Measurements from ENCODE around the gene KLLN. TPM values are rescaled to one million over a fixed set of nuclear protein-coding genes. Genes with fewer than 3 reads are reported as not detected.

KLLN gene, protein sequence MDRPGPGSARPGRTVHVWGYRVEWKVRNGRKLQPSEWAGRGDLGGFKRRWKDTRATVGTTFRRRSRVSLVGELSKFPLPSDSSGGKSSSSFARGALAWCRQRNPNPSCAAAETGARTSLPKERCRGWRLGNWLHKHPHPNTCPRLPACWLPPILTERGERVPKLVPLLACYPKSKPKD
- 0.39 and 0.65 TPM in 2 replicates for total RNA-seq

DNA sequence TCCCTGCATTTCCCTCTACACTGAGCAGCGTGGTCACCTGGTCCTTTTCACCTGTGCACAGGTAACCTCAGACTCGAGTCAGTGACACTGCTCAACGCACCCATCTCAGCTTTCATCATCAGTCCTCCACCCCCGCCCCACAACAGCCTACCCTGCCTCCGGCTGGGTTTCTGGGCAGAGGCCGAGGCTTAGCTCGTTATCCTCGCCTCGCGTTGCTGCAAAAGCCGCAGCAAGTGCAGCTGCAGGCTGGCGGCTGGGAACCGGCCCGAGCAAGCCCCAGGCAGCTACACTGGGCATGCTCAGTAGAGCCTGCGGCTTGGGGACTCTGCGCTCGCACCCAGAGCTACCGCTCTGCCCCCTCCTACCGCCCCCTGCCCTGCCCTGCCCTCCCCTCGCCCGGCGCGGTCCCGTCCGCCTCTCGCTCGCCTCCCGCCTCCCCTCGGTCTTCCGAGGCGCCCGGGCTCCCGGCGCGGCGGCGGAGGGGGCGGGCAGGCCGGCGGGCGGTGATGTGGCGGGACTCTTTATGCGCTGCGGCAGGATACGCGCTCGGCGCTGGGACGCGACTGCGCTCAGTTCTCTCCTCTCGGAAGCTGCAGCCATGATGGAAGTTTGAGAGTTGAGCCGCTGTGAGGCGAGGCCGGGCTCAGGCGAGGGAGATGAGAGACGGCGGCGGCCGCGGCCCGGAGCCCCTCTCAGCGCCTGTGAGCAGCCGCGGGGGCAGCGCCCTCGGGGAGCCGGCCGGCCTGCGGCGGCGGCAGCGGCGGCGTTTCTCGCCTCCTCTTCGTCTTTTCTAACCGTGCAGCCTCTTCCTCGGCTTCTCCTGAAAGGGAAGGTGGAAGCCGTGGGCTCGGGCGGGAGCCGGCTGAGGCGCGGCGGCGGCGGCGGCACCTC is at the start of gene KLLN, which contains the start of gene PTEN:
Gene KLLN (minus strand): TSS at position 481 of the 891 bp plus-strand sequence. CDS start 1,046 bp downstream, outside the sequence.
Gene PTEN (plus strand): TSS at position 573 of the 891 bp plus-strand sequence. CDS start 845 bp downstream, outside the sequence.

DNA sequence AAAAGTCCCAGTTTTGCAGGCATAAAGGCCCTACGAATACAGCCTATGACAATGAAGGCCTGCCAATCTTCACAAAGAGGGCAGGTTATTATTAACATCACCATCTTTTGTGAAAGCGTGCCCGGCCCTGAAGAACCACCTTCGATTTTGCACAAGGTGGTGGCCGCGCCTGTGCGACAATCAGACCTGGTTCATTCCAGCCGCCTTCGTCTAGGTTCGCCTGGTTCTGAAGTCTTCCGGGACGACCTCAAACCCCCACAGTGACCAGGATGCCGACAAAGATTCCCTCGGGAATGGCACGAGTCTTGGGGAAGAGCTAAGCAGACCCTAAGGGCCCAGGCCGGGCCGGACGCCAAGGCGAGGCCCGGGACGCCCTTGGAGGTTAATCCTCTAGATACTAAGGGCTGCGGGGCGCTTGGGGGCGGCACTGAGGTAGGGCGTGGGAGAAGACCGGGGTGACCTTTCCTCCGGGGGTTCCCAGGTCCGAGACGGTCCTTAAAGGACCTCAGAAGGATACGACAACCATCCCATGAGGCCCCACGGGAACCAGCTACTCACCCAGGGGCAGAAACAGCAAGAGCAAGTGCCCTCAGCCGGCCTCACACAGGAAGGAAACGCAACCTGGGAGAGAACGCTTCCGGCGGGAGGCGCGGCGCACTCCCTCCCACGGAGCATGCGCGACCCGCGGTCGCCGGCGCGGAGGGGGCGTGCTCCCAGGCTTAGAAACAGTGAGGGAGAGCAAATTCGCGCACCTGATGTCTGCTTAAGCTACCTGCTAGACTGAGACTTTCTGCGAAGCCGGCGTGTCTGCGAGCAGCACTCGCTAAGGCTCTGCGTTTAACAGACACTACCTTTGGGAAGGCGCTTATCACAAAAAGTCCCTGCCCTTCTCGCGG is 45.5 kb downstream of the KLLN start, which contains the start of gene ATAD1:
Gene ATAD1 (minus strand): TSS at position 618 of the 896 bp plus-strand sequence. CDS start 3,627 bp downstream, outside the sequence.

Small RNAs within 50 kb of the gene (small RNA-seq; reads per million reads assigned to genes)
- gene RN7SL78P: not detected

Other genes with a start within 250 kb of the KLLN start
- 8.5 and 12.2 TPM in 2 replicates for gene PAPSS2, start 203.7 kb downstream of the KLLN start, total RNA-seq
- 16.5 and 27.7 TPM in 2 replicates for gene ATAD1, start 45.3 kb downstream of the KLLN start, total RNA-seq
- gene PTEN, start 92 bp upstream of the KLLN start, total RNA-seq: 71.6 and 117 TPM in 2 replicates

All from placental epithelial cell (primary cell).